Activated T-cell treated with anti-CD3 and anti-CD28 coated beads for 1 hour (primary cell): ENCODE results near the gene TMEM108.

Experiments used
- DNase-seq: peaks from one replicate; pipeline ENCODE4 v3.0.0-alpha.2; 2020; ENCODE audit warnings: low read depth

TMEM108 gene

DNA sequence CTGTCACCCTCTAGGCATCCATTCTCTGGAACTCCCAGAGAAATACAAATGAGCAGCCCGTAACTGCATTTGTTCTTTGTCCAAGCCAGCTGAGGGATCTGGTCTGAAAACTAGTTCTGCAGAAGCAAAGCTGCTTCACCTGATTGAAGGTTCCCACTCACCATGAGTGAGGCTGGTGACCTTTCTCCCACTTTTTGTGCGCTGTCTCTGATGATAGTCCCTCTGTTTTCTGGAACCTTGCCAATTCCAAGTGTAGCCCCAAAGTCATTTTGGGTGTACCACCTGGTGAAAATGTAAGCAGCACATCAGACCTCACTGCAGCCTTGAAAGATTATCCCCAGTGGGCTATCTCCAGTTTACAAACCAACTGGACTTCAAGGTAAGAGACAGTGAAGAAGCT, 322.3 kb downstream of the TMEM108 start:
- DNase-seq: no peak

DNA sequence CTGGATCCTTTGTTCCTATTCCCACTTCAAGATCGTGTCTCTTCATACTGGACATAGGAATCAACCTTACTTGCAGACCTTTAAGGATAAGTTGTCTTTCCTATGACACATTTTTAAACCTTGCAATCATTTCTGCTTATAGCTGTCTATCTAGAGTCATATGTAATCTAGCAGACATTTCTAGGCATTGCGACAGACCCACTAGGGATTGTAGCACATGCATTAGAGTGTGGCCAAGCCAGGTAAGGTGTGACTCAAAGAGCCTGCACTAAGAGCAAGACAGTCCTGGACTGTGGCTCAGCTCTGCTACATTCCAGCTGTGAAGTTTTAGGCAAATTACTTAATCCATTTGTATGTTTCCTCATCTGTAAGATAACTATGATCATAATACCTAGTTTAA, 322.8 kb downstream of the TMEM108 start:
- no peak for DNase-seq

DNA sequence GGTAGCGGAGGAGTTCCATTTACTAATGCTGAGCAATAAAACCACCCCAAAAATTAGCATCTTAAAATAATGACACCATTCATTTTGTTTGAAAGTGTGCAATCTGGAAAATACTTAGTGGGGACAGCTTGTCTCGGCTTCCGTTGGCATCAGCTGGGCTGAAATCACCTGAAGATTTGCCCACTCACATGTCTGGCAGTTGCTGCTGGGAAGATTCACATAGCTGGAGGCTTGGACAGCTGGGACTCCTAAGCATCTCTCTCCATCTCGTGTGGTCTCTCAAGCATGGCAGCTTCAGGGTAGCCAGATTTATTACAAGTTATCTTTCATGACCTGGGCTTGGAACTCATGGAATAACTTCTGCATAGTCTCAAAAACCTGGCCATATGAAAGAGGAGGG, 323.2 kb downstream of the TMEM108 start:
- DNase-seq: no peak

DNA sequence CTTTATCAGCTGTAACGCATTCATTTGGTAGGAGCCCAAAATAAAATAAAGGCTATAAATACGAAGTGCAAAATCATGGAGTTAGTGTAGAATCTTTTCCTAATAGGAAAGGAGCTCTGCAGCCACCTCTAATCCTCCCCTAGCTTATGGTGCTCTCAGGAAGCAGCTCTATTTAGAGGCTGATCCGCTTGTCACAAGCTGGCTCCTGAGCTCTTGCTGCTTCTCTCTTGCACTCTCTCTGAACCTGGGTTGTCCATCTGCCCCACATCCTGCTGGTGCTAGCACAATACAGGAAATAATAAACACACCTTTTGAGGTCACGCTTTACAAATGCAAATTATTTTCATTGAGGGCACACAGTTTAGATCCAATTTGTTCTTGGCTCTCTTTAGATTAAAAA, 324.3 kb downstream of the TMEM108 start:
- DNase-seq: no peak

DNA sequence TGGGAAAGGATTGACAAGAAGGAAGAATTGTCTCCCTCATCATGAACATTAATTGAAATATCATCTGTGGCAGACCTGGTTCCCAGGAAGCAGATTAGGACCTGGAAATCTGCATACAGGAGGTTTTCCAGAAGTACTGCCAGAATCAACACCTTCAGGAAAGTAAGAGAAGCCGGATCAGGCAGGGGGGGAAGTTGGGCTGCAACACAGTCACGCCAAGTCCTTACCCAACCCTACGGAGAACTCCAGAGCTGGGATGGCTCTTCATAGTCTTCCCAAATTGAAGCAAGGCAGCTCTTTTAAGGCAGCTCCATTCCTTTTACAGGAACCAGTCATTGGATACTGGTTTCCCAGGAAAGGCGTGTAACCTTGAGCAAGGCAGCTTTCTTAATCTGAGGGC, 326.5 kb downstream of the TMEM108 start:
- DNase-seq: no peak

DNA sequence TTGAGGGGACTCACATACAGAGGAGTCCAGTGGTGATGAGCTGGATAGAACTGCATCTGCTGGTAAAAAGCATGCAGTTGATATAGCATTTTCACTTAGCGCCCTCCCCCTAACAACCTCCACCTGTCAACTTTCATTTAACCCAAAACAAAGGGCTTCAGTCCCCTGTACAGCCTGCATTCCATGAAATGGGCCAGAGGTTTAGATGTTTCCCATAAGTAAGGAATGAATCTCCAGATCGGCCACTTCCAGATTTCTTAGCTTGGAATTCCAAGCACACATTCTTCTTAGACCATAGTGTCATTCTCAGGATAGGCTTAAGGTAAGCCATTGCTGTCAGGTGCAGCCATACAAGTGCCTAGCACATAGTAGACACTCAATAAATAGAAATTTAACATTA, 328.7 kb downstream of the TMEM108 start:
- DNase-seq: no peak

DNA sequence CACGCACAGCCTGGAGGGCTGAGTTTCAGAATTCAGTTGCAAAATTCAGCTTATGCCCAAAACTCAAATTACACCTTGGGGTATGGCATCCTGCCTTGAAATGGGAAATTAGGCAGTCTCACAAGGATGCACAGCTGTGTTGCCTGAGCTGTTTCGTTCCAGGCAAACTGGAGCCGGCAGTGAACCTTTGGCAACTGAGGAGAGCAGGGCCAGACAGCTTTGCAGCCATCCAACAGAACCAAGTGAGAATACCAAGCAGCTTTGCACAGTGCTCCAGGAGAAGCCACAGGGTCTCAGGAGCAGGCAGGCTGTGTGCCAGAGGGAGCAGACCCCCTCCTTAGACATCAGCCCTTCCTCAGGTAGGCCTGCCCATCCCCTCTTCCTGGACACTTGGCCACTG, 329.2 kb downstream of the TMEM108 start:
- no peak for DNase-seq

DNA sequence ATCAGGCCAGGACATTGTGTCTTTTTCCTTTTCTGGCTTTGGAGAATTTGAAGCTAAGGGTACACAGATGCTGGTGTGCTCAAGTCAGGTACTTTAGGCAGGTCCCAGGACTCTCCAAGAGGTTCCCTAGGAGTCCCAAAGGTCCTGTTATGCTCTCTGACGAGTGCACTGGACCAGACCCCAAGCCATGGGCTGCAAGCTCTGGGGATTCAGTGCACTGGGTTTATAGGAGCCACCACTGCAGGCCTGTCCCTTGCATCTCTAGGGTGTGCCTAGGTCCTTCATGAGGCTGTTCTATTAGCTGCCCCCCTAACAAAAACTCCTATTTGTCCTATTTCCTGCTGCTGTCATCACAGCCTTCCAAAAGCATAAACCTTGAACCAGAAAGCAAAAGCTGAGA, 329.8 kb downstream of the TMEM108 start:
- DNase-seq: no peak

DNA sequence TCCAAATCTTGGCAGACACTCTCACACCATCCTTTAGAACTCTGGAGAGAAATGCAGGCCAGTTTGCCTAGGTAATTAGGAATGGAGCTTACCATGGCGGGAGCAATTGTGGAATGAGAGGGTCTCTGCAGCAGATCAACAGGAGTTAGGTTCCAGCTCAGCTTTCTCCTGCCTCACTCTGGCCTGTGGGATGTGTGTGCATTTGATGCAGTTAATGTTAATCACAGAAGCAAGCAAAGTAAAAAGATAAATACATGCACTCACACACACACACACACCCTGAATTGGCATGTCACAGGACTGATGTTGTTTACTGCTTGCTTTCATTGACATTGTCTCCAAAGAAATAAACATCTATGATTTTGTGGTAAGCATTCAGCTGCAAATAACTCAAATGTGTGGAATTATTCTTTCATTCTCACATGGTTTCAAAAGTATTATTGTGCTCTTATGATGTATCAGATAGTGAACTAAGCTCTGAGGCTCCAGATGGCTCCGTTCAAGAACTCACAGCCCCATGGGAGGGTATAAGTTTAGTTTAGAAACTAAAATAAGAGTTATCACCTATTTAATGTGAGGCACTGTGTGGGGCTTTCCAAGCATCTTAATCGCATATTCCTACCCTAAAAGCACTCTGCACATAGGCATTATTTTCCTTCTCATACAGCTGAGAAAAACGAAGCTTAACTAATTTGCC, 330.3 kb downstream of the TMEM108 start:
- DNase-seq: no peak

DNA sequence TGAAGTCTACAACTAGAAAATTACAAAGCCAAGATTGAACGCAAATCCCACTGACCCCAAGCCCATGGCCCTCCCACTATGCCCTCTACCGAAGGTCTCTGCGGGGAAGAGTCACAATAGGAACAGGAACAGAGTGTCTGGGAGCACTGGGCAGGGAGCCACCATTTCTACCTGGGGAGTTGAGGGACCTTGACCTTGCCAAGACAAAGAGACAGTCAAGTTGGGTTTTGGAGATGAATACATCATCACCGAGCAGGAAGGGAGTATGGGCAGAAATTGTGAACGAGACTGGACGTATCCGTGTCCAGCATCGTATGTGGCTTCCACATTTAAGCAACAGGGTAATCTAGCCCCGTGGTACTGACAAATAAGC, 330.9 kb downstream of the TMEM108 start:
- no peak for DNase-seq

DNA sequence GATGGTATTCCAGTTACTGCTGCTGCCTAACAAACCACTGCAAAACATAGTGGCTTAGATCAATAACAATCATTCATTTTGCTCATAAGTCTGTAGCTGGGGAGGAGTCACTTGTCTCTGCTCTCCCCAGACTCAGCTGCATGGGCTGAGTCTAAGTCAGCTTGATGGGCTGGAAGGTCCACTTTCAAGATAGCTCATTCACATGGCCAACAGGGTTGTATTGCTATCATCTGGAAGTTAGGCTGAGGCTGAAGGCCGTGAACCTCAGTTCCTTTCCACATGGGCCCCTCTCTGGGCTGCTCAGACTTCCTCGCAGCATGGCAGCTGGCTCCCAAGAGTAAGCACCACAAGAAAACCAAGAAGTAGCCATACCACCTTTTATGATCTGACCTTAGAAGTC, 333.0 kb downstream of the TMEM108 start:
- no peak for DNase-seq

DNA sequence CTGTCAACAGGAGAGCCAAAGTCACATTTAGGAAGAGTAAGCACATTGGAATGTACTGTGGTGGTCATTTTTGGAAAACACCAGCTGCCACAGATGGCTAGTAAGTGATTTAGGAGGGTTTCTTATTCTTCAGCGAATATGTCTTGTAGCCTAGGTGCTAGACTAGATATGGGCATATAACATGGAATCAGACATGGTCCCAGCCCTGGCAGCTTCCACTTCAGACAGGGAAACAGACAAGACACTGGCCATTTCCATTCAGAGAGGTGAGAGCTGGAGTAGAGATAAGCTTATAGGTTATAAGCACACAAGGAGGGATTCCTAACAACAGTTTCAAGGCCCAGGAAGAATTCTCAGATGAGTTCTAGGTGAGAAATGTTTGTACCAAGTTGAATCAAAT, 333.5 kb downstream of the TMEM108 start:
- DNase-seq: no peak

DNA sequence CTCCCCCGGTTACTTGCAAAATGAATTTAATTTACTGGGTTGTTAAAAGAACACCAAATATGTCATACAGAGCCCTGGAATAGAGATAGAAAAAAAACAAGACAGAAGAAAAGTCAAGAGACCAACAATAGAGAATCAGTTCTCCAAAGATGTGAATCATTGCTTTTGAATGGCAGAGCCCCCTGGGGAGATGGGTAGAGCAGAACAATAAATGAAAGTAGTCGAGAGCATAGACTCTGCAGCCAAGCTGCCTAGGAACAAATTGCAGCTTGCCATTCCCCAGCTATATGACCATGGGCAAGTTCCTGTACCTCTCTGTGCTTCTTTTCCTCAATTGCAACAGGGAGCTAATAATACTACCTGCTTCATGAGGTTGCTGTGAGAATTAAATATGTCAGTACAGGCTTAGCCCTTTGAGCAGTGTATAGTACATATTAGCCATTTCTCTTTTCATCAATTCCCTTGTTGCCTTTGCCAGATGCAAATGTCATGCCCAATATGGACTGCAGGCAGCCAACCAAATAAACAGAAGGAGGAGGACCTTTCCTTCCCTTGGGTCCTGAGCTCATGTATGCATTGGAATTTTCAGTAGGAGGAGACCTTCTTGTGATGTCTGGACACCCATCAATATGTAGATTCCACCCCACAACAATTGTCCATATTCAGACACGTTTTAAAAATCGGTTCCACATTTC, 336.7 kb downstream of the TMEM108 start:
- DNase-seq: no peak

DNA sequence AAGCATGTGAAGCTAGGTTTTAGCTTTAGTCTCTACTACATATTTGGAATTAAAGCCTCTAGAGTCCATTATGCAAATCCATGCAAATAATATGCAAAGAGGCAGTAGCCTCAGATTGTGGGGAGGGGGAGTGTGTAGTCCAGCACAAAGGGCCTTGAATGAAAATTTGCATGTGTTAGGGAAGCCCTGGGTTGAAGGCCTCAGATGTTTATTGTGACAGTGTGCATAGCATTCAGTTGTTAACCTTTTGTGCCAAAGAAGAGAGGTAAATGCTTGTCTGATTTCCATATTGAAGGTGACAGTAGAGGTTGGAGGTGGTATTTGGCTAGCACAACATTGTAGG, 337.2 kb downstream of the TMEM108 start:
- DNase-seq: no peak

DNA sequence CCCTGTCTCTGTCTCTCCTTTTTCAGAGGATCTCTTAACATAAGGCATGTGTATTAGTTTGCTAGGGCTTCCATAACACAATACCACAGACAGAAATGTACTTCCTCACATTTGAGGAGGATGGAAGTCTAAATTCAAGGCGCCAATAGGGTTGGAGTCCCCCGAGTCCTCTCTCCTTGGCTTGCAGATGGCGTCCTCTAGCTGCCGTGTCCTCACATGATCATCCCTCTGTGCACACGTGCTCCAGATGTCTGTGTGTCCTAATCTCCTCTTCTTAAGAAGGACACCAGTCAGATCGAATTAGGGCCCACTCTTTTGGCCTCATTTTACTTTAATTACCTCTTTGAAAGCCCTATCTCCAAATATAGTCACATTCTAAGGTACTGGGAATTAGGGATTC, 338.6 kb downstream of the TMEM108 start:
- no peak for DNase-seq

DNA sequence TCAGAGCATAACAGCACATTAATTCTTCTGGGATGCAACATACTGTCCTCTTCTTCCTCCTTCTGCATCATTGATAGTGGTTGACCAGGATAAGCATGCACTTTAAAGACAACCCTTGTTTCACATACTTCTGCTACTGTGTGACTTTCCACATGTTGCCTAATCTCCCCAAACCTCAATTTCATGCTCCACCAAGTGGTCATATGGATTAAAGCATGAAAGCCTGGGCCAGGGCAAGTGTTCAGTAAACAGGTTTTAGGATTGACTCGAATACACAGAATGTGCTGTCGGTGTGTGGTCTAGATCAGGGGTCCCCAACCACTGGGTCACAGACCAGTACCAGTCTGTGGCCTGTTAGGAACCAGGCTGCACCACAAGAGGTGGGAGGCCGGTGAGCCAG, 339.2 kb downstream of the TMEM108 start:
- no peak for DNase-seq

DNA sequence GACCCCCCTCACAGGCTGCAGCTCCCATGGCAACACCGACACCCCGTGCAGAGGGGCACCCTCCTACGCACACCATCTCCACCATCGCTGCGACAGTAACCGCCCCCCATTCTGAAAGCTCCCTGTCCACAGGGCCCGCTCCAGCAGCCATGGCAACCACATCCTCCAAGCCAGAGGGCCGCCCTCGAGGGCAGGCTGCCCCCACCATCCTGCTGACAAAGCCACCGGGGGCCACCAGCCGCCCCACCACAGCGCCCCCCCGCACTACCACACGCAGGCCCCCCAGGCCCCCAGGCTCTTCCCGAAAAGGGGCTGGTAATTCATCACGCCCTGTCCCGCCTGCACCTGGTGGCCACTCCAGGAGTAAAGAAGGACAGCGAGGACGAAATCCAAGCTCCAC, 341.7 kb downstream of the TMEM108 start:
- no peak for DNase-seq

DNA sequence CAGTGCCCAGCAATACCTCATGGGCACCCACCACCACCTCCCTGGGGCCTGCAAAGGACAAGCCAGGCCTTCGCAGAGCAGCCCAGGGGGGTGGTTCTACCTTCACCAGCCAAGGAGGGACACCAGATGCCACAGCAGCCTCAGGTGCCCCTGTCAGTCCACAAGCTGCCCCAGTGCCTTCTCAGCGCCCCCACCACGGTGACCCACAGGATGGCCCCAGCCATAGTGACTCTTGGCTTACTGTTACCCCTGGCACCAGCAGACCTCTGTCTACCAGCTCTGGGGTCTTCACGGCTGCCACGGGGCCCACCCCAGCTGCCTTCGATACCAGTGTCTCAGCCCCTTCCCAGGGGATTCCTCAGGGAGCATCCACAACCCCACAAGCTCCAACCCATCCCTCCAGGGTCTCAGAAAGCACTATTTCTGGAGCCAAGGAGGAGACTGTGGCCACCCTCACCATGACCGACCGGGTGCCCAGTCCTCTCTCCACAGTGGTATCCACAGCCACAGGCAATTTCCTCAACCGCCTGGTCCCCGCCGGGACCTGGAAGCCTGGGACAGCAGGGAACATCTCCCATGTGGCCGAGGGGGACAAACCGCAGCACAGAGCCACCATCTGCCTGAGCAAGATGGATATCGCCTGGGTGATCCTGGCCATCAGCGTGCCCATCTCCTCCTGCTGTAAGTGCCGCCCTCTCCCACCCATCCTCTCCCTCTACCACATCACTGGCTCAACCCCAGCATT, 342.5 kb downstream of the TMEM108 start:
- DNase-seq: no peak

DNA sequence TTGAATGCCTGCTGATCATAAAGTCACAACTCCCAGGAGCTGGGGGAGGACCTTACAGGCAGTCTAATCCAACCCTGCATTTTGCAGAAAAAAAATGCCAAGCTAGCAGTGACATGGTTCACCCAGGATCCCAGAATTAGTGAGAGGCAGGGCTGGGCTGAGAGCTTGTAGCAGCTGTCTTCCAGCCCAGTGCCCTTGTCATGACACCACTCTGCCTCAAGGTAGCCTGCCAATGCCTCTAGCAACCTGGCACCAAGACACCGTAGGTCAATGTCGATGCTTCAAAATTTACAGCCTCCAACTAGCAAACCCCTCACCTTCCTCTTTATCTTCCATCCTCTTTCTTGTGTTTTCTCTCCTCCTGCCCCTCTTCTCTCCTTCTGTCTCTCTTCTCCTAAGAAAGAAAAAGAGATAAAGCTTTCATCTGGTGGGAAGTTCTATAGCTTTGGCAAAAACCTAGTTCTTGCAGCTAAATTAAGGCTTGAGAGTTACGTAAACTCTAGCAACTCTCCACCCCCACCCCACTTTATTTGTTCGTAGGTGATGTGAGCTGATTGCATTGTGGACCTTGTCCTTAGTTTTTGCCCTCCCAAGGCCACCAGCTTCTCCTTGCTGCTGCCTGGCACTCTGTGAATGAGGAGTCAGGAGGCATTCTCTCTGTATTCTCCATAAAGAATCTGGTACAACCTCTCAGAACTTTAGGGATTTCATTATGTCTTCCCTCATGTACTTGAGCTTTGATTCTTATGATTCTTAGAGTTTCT, 343.3 kb downstream of the TMEM108 start:
- no peak for DNase-seq

DNA sequence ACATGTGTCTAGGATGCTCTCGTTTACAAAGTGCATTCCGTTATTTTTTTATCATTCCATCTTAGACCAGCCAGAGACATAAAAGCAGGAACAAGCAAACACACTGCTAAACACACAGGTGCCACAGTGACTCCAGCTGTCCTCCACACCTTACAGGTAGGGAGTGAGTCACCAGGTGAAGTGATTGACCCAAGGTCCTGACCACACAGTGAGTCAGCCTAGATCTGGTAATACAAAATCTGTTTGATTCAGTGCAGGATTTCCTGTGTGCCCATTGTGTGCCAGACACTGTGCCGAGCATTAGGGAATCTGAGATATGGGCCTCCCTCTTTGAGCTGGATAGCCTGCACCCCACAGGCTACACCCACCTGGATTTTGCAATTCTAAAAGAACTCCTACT, 345.0 kb downstream of the TMEM108 start:
- no peak for DNase-seq

DNA sequence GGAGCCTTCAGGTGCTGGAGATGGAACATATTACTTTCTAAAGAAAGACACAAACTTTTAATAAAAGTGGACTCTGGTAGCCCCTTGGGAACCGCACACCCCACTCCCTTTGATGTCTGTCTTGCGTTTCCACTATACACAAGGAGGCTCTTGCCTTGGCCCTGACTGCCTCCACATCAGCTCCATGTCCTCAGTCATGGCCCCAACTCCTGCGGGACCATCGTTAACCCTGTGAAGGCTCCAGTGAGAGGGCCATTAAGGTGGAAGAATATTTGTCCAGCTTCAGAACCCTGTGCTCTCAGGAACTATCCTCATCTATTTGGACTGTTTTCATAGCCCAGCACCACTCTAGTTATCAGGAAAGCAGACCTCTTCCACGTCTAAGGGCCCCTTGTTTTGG, 345.6 kb downstream of the TMEM108 start:
- no peak for DNase-seq

DNA sequence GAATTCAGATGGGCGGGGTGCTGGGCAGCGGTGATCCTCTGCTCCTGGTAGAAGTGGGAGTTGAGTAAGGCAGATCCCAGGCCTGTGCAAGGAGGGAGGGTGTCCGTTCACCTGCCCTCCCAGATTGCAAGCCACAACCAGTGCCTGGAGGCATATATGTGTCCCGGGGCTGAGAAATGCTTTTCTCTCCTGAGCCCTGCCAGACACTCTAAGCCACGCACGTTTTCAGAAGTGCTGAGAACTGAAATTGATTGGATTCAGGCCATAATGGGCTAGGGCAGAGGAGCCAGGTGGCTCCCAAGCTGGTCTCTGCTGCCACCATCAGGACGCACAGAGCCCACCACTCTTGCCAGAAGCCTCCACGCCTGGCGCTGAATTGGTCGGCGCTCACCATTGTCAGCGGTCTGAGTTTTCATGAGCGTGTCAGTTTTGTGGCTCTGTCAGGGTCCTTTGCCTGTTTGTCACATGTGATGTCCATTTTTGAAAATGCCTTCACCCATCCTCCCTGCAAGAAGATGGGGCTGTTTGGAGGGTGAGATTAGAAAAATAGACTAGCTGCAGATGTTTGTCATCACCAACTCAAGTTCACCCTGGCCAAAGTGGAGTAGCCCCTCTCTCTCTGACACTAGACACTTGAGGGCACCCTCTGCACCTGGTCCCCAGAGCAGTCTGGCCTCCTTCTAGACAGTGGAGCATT, 346.3 kb downstream of the TMEM108 start:
- no peak for DNase-seq
